ENCODE measurements around the gene XPC. TPM values are rescaled to one million over a fixed set of nuclear protein-coding genes. Genes with fewer than 3 reads are reported as not detected.

Gene XPC
- total RNA-seq, 1 donor from 2014 or later = 26.8 TPM

DNA sequence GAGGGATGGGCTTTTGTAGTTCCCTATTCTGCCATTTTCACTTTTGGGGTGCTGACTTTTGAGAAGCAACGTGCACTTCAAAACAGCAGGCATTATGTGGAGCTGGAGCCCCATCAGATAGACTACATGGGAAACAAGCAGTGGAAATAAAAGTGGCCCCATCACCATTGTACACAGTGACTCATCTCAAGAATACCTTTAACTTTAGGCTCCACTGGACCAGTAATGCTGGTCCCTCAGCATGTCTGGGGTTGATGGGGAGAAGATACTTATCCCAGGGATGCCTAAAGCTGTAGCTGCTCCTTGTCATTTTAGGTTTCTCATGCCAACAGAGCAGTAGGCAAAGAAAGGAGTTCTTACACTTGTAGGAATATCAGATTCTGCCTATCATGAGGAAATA is 45.2 kb upstream of the XPC start:
- Mint-ChIP-seq H3K4me3 (ENCODE audit: unreplicated experiment) (no peak overlapping the region), H3K36me3 (ENCODE audit: low read depth) (peaks cover 5% of the 10 kb centered on the region), H3K27ac (ENCODE audit: unreplicated experiment) (no peak overlapping the region), H3K4me1 (ENCODE audit: low read depth) (peaks cover 26% of the 10 kb centered on the region), H3K9me3 (ENCODE audit: low read depth) (peaks cover 29% of the 10 kb centered on the region), H3K27me3 (ENCODE audit: low read depth) (no peaks in the 10 kb centered on the region)
- no peak for DNase-seq (ENCODE audit: low spot score)
- TF ChIP-seq, protein P1, sequence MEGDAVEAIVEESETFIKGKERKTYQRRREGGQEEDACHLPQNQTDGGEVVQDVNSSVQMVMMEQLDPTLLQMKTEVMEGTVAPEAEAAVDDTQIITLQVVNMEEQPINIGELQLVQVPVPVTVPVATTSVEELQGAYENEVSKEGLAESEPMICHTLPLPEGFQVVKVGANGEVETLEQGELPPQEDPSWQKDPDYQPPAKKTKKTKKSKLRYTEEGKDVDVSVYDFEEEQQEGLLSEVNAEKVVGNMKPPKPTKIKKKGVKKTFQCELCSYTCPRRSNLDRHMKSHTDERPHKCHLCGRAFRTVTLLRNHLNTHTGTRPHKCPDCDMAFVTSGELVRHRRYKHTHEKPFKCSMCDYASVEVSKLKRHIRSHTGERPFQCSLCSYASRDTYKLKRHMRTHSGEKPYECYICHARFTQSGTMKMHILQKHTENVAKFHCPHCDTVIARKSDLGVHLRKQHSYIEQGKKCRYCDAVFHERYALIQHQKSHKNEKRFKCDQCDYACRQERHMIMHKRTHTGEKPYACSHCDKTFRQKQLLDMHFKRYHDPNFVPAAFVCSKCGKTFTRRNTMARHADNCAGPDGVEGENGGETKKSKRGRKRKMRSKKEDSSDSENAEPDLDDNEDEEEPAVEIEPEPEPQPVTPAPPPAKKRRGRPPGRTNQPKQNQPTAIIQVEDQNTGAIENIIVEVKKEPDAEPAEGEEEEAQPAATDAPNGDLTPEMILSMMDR (IDR thresholded peaks at IDR 0.05) = no peak

DNA sequence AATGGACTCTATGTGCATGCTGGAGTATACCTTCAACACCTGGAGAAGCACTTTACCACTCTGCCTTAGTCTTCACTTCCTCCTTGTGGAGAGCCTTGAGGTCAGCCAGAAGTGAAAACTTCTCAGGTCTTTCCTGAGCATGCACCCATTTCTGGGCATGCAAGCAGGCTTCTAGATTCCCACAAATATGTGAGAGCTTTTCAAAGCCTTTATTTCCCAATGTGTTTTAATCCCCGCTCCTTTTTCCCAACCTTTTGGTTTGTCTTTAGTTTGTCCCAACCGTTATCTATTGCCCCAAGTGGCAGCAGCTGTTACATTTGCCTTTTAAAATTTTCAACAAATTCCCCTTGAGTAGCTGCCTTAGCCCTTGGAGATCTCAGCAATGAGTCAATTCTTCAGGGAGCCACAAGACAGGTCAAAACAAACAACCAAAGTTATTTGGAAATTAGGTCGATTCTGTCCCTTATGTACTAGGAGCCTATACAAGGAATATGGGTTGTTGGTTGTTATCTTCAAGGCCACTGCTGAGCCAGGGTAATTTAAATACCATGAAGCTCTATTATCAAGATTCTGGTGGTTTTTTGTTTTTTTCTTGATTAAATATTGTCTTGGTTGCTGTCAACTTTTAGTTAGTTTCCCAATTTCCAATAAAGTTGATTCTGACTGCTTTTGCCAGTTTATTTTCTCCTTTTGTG is 44.6 kb upstream of the XPC start:
- peaks cover 5% of the 10 kb centered on the region for H3K36me3 Mint-ChIP-seq (ENCODE audit: low read depth)
- peaks cover 29% of the 10 kb centered on the region for H3K9me3 Mint-ChIP-seq (ENCODE audit: low read depth)
- H3K27me3 Mint-ChIP-seq (ENCODE audit: low read depth) = no peaks in the 10 kb centered on the region
- peaks cover 26% of the 10 kb centered on the region for H3K4me1 Mint-ChIP-seq (ENCODE audit: low read depth)
- no peak for DNase-seq (ENCODE audit: low spot score)
- no peak overlapping the region for H3K27ac Mint-ChIP-seq (ENCODE audit: unreplicated experiment)
- H3K4me3 Mint-ChIP-seq (ENCODE audit: unreplicated experiment) = no peak overlapping the region
- TF ChIP-seq, protein P1 (IDR thresholded peaks at IDR 0.05) = peak; percentile 34

DNA sequence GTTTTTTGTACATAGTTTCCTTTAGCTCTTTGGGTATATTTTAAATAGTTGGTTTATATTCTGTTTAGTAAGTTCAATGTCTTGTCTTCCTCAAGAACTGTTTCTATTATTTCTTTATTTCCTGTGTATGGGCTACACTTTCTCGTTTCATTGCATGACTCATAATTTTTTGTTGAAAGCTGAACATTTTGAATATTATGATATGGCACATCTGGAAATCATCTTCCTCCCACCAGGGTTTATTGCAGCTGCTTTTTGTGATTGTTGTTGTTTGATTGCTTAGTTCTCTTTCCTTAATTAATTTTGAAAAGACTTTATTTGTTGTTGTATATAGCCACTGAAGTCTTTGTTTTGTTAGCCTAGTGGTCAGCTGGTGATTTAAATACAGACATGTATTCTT is 44.1 kb upstream of the XPC start:
- Mint-ChIP-seq H3K36me3 (ENCODE audit: low read depth) (peaks cover 5% of the 10 kb centered on the region), H3K27ac (ENCODE audit: unreplicated experiment) (no peak overlapping the region), H3K27me3 (ENCODE audit: low read depth) (no peaks in the 10 kb centered on the region), H3K4me3 (ENCODE audit: unreplicated experiment) (no peak overlapping the region), H3K9me3 (ENCODE audit: low read depth) (peaks cover 29% of the 10 kb centered on the region), H3K4me1 (ENCODE audit: low read depth) (peaks cover 26% of the 10 kb centered on the region)
- no peak for DNase-seq (ENCODE audit: low spot score)
- TF ChIP-seq, protein P1 (IDR thresholded peaks at IDR 0.05) = no peak

DNA sequence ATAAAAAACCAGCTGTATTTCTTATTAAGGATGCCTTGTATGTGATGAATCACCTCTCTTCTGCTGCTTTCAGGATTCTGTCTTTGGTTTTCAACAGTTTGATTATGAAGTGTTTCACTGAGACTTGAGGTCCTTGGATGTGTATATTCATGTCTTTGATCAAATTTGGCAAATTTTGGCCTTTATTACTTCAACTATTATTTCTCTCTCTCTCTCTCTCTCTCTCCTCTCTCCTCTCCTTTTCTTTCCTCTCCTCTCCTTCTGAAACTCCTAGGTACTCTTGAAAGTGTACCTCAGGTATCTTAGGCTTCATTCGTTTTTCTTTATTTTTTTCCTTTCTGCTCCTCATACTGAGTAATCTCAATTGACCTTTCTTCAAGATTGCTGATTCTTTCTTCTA is 43.5 kb upstream of the XPC start:
- Mint-ChIP-seq H3K27ac (ENCODE audit: unreplicated experiment) (no peak overlapping the region), H3K4me1 (ENCODE audit: low read depth) (peaks cover 26% of the 10 kb centered on the region), H3K4me3 (ENCODE audit: unreplicated experiment) (no peak overlapping the region), H3K36me3 (ENCODE audit: low read depth) (peaks cover 5% of the 10 kb centered on the region), H3K27me3 (ENCODE audit: low read depth) (no peaks in the 10 kb centered on the region), H3K9me3 (ENCODE audit: low read depth) (peaks cover 29% of the 10 kb centered on the region)
- TF ChIP-seq, protein P1 (IDR thresholded peaks at IDR 0.05) = no peak
- no peak for DNase-seq (ENCODE audit: low spot score)

DNA sequence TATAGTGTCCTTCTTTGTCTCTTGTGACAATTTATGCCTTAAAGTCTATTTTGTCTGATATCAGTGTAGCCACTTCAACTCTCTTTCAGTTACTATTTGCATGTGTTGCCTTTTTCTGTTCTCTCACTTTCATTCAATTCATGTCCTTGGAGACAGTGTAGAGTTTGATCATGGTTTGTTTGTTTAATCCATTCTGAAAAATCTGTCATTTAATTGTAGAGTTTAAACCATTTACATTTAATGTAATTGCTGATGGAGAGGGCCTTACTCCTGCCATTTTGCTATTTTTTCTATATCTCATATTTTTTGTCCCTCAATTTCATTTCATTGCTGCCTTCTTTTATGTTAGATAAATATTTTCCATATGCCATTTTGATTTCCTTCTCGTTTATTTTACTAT is 42.5 kb upstream of the XPC start:
- H3K36me3 Mint-ChIP-seq (ENCODE audit: low read depth) = peaks cover 5% of the 10 kb centered on the region
- H3K9me3 Mint-ChIP-seq (ENCODE audit: low read depth) = peaks cover 29% of the 10 kb centered on the region
- H3K4me1 Mint-ChIP-seq (ENCODE audit: low read depth) = peaks cover 26% of the 10 kb centered on the region
- no peaks in the 10 kb centered on the region for H3K27me3 Mint-ChIP-seq (ENCODE audit: low read depth)
- TF ChIP-seq, protein P1 (IDR thresholded peaks at IDR 0.05) = no peak
- no peak overlapping the region for H3K4me3 Mint-ChIP-seq (ENCODE audit: unreplicated experiment)
- DNase-seq (ENCODE audit: low spot score) = no peak
- no peak overlapping the region for H3K27ac Mint-ChIP-seq (ENCODE audit: unreplicated experiment)

Measured in chondrocyte (in vitro differentiated cells).